HG03439 (cell line): ENCODE results near the gene LTA.

Experiments used
- ATAC-seq: cut with Tn5 transposase; IDR thresholded peaks from one replicate; pipeline ENCODE4 v1.9.1; 2021; ENCODE audit warnings: mild to moderate bottlenecking, moderate library complexity; ENCODE audit not compliant: unreplicated experiment

LTA gene

DNA sequence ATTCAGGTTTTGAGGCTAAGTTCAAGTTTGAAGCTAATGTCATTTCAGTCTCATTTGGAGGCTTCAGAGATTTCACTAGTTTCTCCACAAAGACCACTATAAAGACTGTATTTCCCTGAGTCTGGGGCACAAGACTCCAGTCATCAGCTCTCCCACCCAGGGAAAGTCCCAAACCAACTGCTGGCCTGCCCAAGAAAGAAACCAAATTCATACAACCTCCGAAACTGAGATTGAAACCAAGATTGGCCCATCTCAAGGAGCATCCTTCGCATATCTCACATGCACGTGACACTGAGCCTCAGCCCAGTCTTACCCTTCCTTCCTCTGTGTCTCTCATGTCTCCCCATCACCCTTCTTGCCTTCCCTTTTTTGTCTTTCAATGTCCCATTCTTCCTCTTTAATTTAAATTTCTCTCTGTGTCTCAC lies 3.5 kb upstream of the LTA start:
- peak; percentile 63 for ATAC-seq

DNA sequence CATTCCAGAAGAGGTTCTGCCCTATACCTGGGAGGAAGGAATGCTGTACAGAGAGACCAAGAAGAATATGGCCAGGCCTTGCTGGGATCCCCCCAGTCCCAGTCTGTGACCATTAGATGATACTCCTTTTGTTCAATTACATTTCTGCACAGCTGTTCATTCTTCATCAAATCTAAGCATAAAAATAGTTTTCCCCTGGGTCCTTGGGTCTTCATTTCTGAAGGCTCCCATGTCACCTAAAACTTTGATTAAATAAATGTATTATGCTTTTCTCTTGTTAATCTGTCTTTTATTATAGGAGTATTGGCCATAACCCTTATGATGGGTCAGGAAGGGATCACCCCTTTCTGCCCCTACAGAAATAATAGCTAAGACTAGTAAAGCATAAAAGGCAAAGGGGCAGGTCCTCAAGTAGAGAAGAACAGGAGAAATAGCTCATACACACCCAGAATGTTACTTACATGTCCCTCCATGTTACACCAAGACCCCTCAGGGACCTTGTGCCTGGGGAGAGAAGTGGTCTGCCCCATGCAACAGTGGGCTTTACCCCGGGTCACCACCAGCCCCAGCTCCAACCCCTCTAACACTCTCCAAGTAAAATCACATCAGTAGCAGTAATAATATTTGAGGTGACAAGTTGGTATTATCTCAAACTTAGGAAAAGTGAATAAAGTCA lies 2.1 kb upstream of the LTA start:
- ATAC-seq = no peak

DNA sequence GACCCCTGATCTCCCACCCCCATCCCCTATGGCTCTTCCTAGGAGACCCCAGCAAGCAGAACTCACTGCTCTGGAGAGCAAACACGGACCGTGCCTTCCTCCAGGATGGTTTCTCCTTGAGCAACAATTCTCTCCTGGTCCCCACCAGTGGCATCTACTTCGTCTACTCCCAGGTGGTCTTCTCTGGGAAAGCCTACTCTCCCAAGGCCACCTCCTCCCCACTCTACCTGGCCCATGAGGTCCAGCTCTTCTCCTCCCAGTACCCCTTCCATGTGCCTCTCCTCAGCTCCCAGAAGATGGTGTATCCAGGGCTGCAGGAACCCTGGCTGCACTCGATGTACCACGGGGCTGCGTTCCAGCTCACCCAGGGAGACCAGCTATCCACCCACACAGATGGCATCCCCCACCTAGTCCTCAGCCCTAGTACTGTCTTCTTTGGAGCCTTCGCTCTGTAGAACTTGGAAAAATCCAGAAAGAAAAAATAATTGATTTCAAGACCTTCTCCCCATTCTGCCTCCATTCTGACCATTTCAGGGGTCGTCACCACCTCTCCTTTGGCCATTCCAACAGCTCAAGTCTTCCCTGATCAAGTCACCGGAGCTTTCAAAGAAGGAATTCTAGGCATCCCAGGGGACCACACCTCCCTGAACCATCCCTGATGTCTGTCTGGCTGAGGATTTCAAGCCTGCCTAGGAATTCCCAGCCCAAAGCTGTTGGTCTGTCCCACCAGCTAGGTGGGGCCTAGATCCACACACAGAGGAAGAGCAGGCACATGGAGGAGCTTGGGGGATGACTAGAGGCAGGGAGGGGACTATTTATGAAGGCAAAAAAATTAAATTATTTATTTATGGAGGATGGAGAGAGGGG lies 1.4 kb downstream of the LTA start:
- no peak for ATAC-seq

- ATAC-seq = no peak
Observed at GRCh38 chr6:31574106-31575061, 2.3 kb downstream of the LTA start.

DNA sequence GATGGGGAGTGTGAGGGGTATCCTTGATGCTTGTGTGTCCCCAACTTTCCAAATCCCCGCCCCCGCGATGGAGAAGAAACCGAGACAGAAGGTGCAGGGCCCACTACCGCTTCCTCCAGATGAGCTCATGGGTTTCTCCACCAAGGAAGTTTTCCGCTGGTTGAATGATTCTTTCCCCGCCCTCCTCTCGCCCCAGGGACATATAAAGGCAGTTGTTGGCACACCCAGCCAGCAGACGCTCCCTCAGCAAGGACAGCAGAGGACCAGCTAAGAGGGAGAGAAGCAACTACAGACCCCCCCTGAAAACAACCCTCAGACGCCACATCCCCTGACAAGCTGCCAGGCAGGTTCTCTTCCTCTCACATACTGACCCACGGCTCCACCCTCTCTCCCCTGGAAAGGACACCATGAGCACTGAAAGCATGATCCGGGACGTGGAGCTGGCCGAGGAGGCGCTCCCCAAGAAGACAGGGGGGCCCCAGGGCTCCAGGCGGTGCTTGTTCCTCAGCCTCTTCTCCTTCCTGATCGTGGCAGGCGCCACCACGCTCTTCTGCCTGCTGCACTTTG lies 3.3 kb downstream of the LTA start, which contains the start of gene TNF:
Gene TNF, plus strand, starts transcription at position 231 of the 567 bp plus-strand sequence. Its CDS starts 177 bp downstream, at position 408.
- ATAC-seq = no peak

GRCh38 chr6:31575952-31576685 lies 4.0 kb downstream of the LTA start:
- no peak for ATAC-seq

GRCh38 chr6:31576897-31577578 lies 4.9 kb downstream of the LTA start:
- no peak for ATAC-seq

- no peak for ATAC-seq
Observed at GRCh38 chr6:31577579-31577966, 5.5 kb downstream of the LTA start.

- no peak for ATAC-seq
Observed at GRCh38 chr6:31578184-31579118, 6.4 kb downstream of the LTA start.

DNA sequence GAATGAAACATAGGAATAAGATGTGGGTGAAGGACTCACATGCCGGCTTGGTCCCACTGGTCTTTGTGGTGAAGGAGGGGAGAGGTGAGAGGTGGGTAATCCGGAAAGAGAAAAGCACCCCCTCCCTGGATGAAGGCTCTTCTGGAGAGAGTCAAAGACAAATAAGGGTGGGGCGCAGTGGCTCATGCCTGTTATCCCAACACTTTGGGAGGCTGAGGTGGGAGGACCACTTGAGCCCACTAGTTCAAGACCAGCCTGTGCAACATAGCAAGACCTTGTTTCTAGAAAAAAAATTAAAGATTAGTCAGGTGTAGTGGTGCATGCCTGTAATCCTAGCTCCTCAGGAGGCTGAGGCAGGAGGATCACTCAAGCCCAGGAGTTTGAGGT lies 7.0 kb downstream of the LTA start:
- ATAC-seq = no peak

GRCh38 chr6:31579546-31580437 lies 7.7 kb downstream of the LTA start:
- no peak for ATAC-seq

DNA sequence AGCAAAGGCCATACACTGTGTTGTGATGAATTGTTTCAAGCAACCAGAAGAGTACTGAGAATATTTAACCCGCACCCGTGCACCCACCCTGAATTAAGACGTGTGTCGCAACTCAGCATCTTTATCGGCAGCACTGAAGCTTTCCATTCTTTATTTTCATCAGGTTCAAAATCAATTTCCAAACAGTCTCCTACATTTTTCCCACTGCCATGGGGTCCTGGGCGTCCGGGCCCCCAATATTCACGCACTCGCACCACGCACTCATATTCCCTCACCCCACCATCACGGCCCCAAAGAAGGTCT lies 8.3 kb downstream of the LTA start:
- ATAC-seq = no peak

GRCh38 chr6:31580807-31581433 lies 8.8 kb downstream of the LTA start:
- ATAC-seq = peak; percentile 62

- ATAC-seq = no peak
Observed at GRCh38 chr6:31581434-31582229, 9.5 kb downstream of the LTA start.

- no peak for ATAC-seq
Observed at GRCh38 chr6:31582230-31582643, 10.1 kb downstream of the LTA start, which contains the start of gene LTB. Gene LTB (minus strand): TSS chr6:31582424. CDS start chr6:31582417, 7 bp downstream.

DNA sequence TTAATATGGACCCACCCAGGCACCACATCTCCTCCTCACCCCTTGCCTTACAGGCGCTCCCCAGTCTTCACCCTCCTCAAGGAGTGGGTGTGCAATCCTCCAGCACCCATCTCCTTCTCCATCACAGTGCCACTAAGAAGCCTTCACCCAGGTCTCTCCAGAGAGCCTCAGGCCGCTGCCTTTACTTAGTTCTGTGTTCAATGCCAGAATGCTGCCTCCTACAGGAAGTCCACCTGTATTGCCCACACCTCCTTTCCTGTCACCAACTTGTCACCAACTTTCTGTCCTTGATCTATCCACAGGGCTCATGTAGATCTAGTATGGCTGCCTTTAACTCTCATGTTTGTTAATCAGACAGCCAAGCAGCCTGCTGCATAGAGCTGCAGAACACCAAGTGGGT lies 13.4 kb downstream of the LTA start:
- no peak for ATAC-seq
